GM23338 (cell line): ENCODE data around the gene KLHL22. TPM values are rescaled to one million over a fixed set of nuclear protein-coding genes. Genes with fewer than 3 reads are reported as not detected.

Experiments
- ATAC-seq: fragments of 200-7000 bp; cut with Tn5 transposase; 3 replicates; pipeline ENCODE4 v1.9.1; 2020
- DNase-seq: peaks from one replicate; pipeline ENCODE4 v3.0.0-alpha.2; 2015; ENCODE audit warnings: low spot score
- H2AFZ ChIP-seq: fragments of 200-600 bp; sonication (generic); 2 replicates; pipeline ENCODE4 v1.8.0; 2016; ENCODE audit warnings: antibody characterized with exemption, mild to moderate bottlenecking, moderate library complexity
- H3F3A ChIP-seq: fragments of 200-600 bp; sonication (generic); replicated peaks from 2 replicates; pipeline ENCODE4 v1.8.0; 2017; ENCODE audit warnings: antibody characterized with exemption, mixed run types, low read depth
- H3K27ac ChIP-seq: fragments of 200-600 bp; sonication (generic); 2 replicates; pipeline ENCODE4 v1.6.1; 2016; ENCODE audit warnings: low read depth
- H3K27me3 ChIP-seq: fragments of 200-600 bp; sonication (generic); 2 replicates; pipeline ENCODE4 v1.8.0; 2016; ENCODE audit warnings: mild to moderate bottlenecking, mixed run types, moderate library complexity; ENCODE audit not compliant: insufficient read depth
- H3K36me3 ChIP-seq: fragments of 200-600 bp; sonication (generic); 2 replicates; pipeline ENCODE4 v1.8.0; 2016; ENCODE audit warnings: mild to moderate bottlenecking; ENCODE audit not compliant: insufficient read depth
- H3K4me1 ChIP-seq: fragments of 200-600 bp; sonication (generic); 2 replicates; pipeline ENCODE4 v1.8.0; 2016; ENCODE audit warnings: mild to moderate bottlenecking, moderate library complexity; ENCODE audit not compliant: insufficient read depth
- H3K4me2 ChIP-seq: fragments of 200-600 bp; sonication (generic); 2 replicates; pipeline ENCODE4 v1.7.1; 2017; ENCODE audit warnings: mixed run types
- H3K4me3 ChIP-seq: fragments of 200-600 bp; sonication (generic); 2 replicates; pipeline ENCODE4 v1.6.1; 2016; ENCODE audit warnings: mixed run types
- H3K79me2 ChIP-seq: fragments of 200-600 bp; sonication (generic); replicated peaks from 2 replicates; pipeline ENCODE4 v1.8.0; 2017; ENCODE audit warnings: mild to moderate bottlenecking; ENCODE audit not compliant: insufficient read depth
- H3K9me2 ChIP-seq: fragments of 200-600 bp; sonication (generic); 2 replicates; pipeline ENCODE4 v1.8.0; 2017; ENCODE audit not compliant: insufficient read depth
- H4K20me1 ChIP-seq: fragments of 200-600 bp; sonication (generic); replicated peaks from 2 replicates; pipeline ENCODE4 v1.8.0; 2017; ENCODE audit warnings: mild to moderate bottlenecking; ENCODE audit not compliant: insufficient read depth
- H3K27ac Mint-ChIP-seq: 2 replicates; pipeline ENCODE4 v1.8.0; 2020; ENCODE audit warnings: inconsistent platforms, mild to moderate bottlenecking, moderate library complexity, mixed read lengths
- H3K27me3 Mint-ChIP-seq: 3 replicates; pipeline ENCODE4 v1.8.0; 2022; ENCODE audit warnings: low read depth, mild to moderate bottlenecking, moderate library complexity, mixed read lengths, inconsistent platforms; ENCODE audit not compliant: insufficient read depth, poor library complexity
- H3K36me3 Mint-ChIP-seq: 3 replicates; pipeline ENCODE4 v1.8.0; 2021; ENCODE audit warnings: low read depth, mild to moderate bottlenecking, inconsistent platforms, moderate library complexity, mixed read lengths
- H3K4me1 Mint-ChIP-seq: 3 replicates; pipeline ENCODE4 v1.8.0; 2020; ENCODE audit warnings: mild to moderate bottlenecking, inconsistent platforms, mixed read lengths
- H3K4me3 Mint-ChIP-seq: 3 replicates; pipeline ENCODE4 v1.8.0; 2021; ENCODE audit warnings: moderate library complexity, mild to moderate bottlenecking, inconsistent platforms, mixed read lengths
- H3K9me3 Mint-ChIP-seq: 3 replicates; pipeline ENCODE4 v1.8.0; 2020; ENCODE audit warnings: moderate library complexity, mild to moderate bottlenecking, inconsistent platforms, mixed read lengths
- CREB1 ChIP-seq: fragments of 250-450 bp; sonication (Bioruptor Pico); IDR thresholded peaks from 2 replicates; pipeline ENCODE4 v1.5.0; 2020; ENCODE audit warnings: low read depth, mild to moderate bottlenecking, moderate library complexity
- EZH2 ChIP-seq: fragments of 200-600 bp; sonication (generic); IDR thresholded peaks from one replicate; pipeline ENCODE4 v1.8.0; 2017; ENCODE audit warnings: antibody characterized with exemption, mild to moderate bottlenecking, low read depth; ENCODE audit not compliant: unreplicated experiment
- EZH2phosphoT487 ChIP-seq: fragments of 200-600 bp; sonication (generic); IDR thresholded peaks from one replicate; pipeline ENCODE4 v1.8.1; 2018; ENCODE audit warnings: antibody characterized with exemption; ENCODE audit not compliant: unreplicated experiment
- JUNB ChIP-seq: IDR thresholded peaks from one replicate; pipeline ENCODE4 v1.6.1; 2016; ENCODE audit warnings: antibody characterized with exemption; ENCODE audit not compliant: unreplicated experiment
- NANOG ChIP-seq: IDR thresholded peaks from 2 replicates; pipeline ENCODE4 v1.6.1; 2016; ENCODE audit warnings: antibody characterized with exemption, borderline replicate concordance
- POLR2AphosphoS5 ChIP-seq: IDR thresholded peaks from 2 replicates; pipeline ENCODE4 v1.6.1; 2016; ENCODE audit warnings: antibody characterized with exemption, low read depth
- STAT1 ChIP-seq: IDR thresholded peaks from one replicate; pipeline ENCODE4 v1.6.1; 2016; ENCODE audit warnings: antibody characterized with exemption; ENCODE audit not compliant: unreplicated experiment
- ZNF114 ChIP-seq: fragments of 250-450 bp; sonication (Bioruptor Pico); IDR thresholded peaks from 2 replicates; pipeline ENCODE4 v1.5.0; 2020; ENCODE audit warnings: mild to moderate bottlenecking, moderate library complexity
- polyA plus RNA-seq: library from polyadenylated mRNA; unstranded; fragments of >200 nt; fragmentation: Nextera tagmentation; extraction: Ambion mirVana; gene quantifications from 2 replicates; pipeline ENCODE4 v1.2.1, GENCODE V29; 2016
- total RNA-seq: library from RNA; depleted of rRNA; stranded (reverse); fragments of >200 nt; shearing (Covaris generic); gene quantifications from 2 replicates; pipeline ENCODE4 v1.2.3, GENCODE V29; 2014
- TF ChIP-seq, protein P1 (sequence below), 2 experiments: fragments of 200-600 bp in 1 of 2; sonication (generic) in 1 of 2; conservative IDR thresholded peaks; 2 replicates each; pipeline versions ENCODE4 v1.5.1 to v1.6.1; 2016 to 2017; ENCODE audit warnings: antibody characterized with exemption in 2 of 2, low read depth in 2 of 2, mild to moderate bottlenecking in 2 of 2, moderate library complexity in 1 of 2
- TF ChIP-seq, protein P2 (sequence below): IDR thresholded peaks from one replicate; pipeline ENCODE4 v1.6.1; 2018; ENCODE audit warnings: antibody characterized with exemption; ENCODE audit not compliant: unreplicated experiment

The KLHL22 gene
- total and polyA plus RNA-seq, 2 experiments from 2014 or later = 2.4 to 16.0 TPM

- TF ChIP-seq JUNB (no peak), EZH2phosphoT487 (no peak), ZNF114 (CRISPR knock-in tag) (no peak), EZH2 (no peak), CREB1 (CRISPR knock-in tag) (no peak), NANOG (no peak), STAT1 (no peak)
- TF ChIP-seq, protein P1, sequence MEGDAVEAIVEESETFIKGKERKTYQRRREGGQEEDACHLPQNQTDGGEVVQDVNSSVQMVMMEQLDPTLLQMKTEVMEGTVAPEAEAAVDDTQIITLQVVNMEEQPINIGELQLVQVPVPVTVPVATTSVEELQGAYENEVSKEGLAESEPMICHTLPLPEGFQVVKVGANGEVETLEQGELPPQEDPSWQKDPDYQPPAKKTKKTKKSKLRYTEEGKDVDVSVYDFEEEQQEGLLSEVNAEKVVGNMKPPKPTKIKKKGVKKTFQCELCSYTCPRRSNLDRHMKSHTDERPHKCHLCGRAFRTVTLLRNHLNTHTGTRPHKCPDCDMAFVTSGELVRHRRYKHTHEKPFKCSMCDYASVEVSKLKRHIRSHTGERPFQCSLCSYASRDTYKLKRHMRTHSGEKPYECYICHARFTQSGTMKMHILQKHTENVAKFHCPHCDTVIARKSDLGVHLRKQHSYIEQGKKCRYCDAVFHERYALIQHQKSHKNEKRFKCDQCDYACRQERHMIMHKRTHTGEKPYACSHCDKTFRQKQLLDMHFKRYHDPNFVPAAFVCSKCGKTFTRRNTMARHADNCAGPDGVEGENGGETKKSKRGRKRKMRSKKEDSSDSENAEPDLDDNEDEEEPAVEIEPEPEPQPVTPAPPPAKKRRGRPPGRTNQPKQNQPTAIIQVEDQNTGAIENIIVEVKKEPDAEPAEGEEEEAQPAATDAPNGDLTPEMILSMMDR (conservative IDR thresholded peaks at IDR 0.05; ENCODE audit: low read depth in 2 of 2) = no peak
Measured at GRCh38 chr22:20438427-20438677, 57.2 kb downstream of the KLHL22 start (continued).

DNA sequence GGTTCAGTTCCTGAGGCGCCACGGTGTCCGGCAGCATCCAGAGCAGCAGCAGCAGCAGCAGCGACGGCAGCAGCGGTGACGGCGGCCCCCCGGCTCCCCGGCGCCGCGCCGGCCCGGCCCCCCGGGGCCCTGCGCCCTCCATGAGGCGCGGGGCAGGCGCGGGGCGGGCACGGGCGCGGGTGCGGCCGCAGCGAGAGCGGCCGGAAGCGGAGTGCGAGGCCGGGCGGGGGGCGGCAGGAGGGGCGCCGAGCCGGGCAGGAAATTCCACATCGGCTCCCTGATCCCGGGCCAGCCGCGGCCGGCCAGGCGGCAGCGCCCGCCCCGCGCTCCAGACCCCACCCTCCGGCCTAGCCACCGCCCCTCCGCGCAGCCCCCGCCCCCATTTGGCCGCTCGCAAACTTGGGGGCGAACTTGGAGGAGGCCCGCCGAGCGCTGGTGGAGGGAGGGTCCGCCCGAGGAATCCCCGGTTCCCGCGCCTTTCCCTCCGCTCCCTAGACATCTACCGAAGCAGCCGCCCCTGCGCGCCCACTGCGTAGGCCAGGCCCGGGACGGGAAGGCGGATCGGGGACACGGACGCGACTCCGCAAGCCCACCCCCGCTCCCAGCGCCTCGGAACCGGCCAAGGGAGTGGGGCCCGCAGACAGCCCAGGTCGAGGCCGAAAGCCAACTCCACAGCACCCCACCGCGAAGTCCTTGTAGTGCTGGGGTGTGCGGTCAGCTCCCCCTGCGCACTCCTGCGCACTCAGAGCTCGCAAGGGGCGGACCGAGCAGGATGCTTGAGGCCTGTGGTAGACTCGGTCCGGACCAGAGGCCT lies 57.8 kb downstream of the KLHL22 start, which contains the start of gene SCARF2:
TSS of gene SCARF2 (minus strand) at position 213 of the 814 bp plus-strand sequence. CDS start at position 142, 71 bp downstream.
- peaks cover 3% of the 10 kb centered on the region; the same call in 1 of the 3 replicates for H3K36me3 Mint-ChIP-seq
- Histone ChIP-seq H3F3A (0 out of 2 replicates have a peak, but pooled peaks cover 3% of the 10 kb centered on the region), H3K9me2 (no peaks in the 10 kb centered on the region), H3K79me2 (peaks cover 9% of the 10 kb centered on the region), H3K4me3 (peak within 1 kb of the TSS; percentile 87), H3K36me3 (no peaks in the 10 kb centered on the region), H3K27ac (no peak within 1 kb of the TSS), H2AFZ (peak within 1 kb of the TSS; percentile 94), H3K4me1 (peaks cover 7% of the 10 kb centered on the region; the same call in 1 of the 2 replicates), H4K20me1 (peaks cover 8% of the 10 kb centered on the region; the same call in 1 of the 2 replicates), H3K4me2 (peak within 1 kb of the TSS; percentile 94), H3K27me3 (peaks cover 67% of the 10 kb centered on the region)
- peak; percentile 64 for ATAC-seq
- H3K9me3 Mint-ChIP-seq = no peaks in the 10 kb centered on the region; the same call in 2 of the 3 replicates
- H3K27me3 Mint-ChIP-seq = peaks cover 54% of the 10 kb centered on the region
- DNase-seq = peak; percentile 86
- peaks cover 10% of the 10 kb centered on the region for H3K4me1 Mint-ChIP-seq
- peak within 1 kb of the TSS; percentile 84 for H3K4me3 Mint-ChIP-seq
- peak; percentile 41; the same call in 1 of the 2 replicates for TF ChIP-seq POLR2AphosphoS5
- no peak for TF ChIP-seq EZH2phosphoT487
- TF ChIP-seq, protein P2, sequence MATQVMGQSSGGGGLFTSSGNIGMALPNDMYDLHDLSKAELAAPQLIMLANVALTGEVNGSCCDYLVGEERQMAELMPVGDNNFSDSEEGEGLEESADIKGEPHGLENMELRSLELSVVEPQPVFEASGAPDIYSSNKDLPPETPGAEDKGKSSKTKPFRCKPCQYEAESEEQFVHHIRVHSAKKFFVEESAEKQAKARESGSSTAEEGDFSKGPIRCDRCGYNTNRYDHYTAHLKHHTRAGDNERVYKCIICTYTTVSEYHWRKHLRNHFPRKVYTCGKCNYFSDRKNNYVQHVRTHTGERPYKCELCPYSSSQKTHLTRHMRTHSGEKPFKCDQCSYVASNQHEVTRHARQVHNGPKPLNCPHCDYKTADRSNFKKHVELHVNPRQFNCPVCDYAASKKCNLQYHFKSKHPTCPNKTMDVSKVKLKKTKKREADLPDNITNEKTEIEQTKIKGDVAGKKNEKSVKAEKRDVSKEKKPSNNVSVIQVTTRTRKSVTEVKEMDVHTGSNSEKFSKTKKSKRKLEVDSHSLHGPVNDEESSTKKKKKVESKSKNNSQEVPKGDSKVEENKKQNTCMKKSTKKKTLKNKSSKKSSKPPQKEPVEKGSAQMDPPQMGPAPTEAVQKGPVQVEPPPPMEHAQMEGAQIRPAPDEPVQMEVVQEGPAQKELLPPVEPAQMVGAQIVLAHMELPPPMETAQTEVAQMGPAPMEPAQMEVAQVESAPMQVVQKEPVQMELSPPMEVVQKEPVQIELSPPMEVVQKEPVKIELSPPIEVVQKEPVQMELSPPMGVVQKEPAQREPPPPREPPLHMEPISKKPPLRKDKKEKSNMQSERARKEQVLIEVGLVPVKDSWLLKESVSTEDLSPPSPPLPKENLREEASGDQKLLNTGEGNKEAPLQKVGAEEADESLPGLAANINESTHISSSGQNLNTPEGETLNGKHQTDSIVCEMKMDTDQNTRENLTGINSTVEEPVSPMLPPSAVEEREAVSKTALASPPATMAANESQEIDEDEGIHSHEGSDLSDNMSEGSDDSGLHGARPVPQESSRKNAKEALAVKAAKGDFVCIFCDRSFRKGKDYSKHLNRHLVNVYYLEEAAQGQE = no peak
- no peak for TF ChIP-seq JUNB
- no peak for TF ChIP-seq NANOG
- TF ChIP-seq EZH2 = peak; percentile 42
- no peak within 1 kb of the TSS for H3K27ac Mint-ChIP-seq
